WTC11 (cell line): ENCODE measurements around the gene RGS6. TPM values are rescaled to one million over a fixed set of nuclear protein-coding genes. Genes with fewer than 3 reads are reported as not detected.

ENCODE experiments used
- ATAC-seq: fragments of 200-7000 bp; cut with Tn5 transposase; 2 replicates; pipeline ENCODE4 v1.10.0; 2021; ENCODE audit warnings: mild to moderate bottlenecking, moderate library complexity
- CTCF ChIA-PET: fragments of 300-600 bp; sonication (Branson Sonifier 250); formaldehyde crosslinking; loops from one replicate; lab custom pipeline; 2021; ENCODE audit warnings: antibody characterized with exemption; lab: Charles Lee
- POLR2A ChIA-PET: fragments of 350-600 bp; sonication (Branson Sonifier 250); formaldehyde crosslinking; loops from one replicate; lab custom pipeline; 2021; ENCODE audit warnings: antibody characterized with exemption; lab: Charles Lee
- DNase-seq: peaks from one replicate; pipeline ENCODE4 v3.0.0; 2021; ENCODE audit warnings: low spot score
- H3K27ac Mint-ChIP-seq: 2 replicates; pipeline ENCODE4 v1.8.0; 2021; ENCODE audit warnings: mixed read lengths
- H3K27me3 Mint-ChIP-seq: 2 replicates; pipeline ENCODE4 v1.8.0; 2021; ENCODE audit warnings: low read depth, mild to moderate bottlenecking, moderate library complexity, mixed read lengths
- H3K36me3 Mint-ChIP-seq: 2 replicates; pipeline ENCODE4 v1.8.0; 2021; ENCODE audit warnings: mixed read lengths
- H3K4me1 Mint-ChIP-seq: 2 replicates; pipeline ENCODE4 v1.8.0; 2022; ENCODE audit warnings: mixed read lengths
- H3K4me3 Mint-ChIP-seq: 2 replicates; pipeline ENCODE4 v1.8.0; 2021; ENCODE audit warnings: mild to moderate bottlenecking, moderate library complexity, mixed read lengths
- H3K9me3 Mint-ChIP-seq: 2 replicates; pipeline ENCODE4 v1.8.0; 2021; ENCODE audit warnings: mixed read lengths
- CBFB ChIP-seq: sonication (generic); formaldehyde crosslinking; IDR thresholded peaks from 2 replicates; pipeline ENCODE4 v1.8.1; 2022; ENCODE audit warnings: mild to moderate bottlenecking, low read depth, missing genetic modification reagents
- CTCF ChIP-seq: fragments of 200-600 bp; IDR thresholded peaks from 2 replicates; pipeline ENCODE4 v1.8.0; 2022; ENCODE audit warnings: antibody characterized with exemption
- ESRRA ChIP-seq: sonication (generic); formaldehyde crosslinking; IDR thresholded peaks from 2 replicates; pipeline ENCODE4 v1.8.1; 2022; ENCODE audit warnings: mild to moderate bottlenecking, missing genetic modification reagents, borderline replicate concordance
- IRF2 ChIP-seq: sonication (generic); formaldehyde crosslinking; IDR thresholded peaks from 2 replicates; pipeline ENCODE4 v1.8.0; 2022; ENCODE audit warnings: low read depth, missing genetic modification reagents, borderline replicate concordance
- JAZF1 ChIP-seq: fragments of 250-450 bp; sonication (Bioruptor Pico); IDR thresholded peaks from 2 replicates; pipeline ENCODE4 v1.9.0; 2021; ENCODE audit warnings: moderate library complexity, mild to moderate bottlenecking, inconsistent platforms
- MYBL2 ChIP-seq: sonication (generic); formaldehyde crosslinking; IDR thresholded peaks from 2 replicates; pipeline ENCODE4 v1.8.1; 2023; ENCODE audit warnings: mild to moderate bottlenecking, moderate library complexity, missing genetic modification reagents
- NFYB ChIP-seq: sonication (generic); formaldehyde crosslinking; conservative IDR thresholded peaks from 2 replicates; pipeline ENCODE4 v1.8.0; 2022; ENCODE audit warnings: low read depth, missing genetic modification reagents
- NR3C1 ChIP-seq: sonication (generic); formaldehyde crosslinking; conservative IDR thresholded peaks from 2 replicates; pipeline ENCODE4 v1.8.1; 2023; ENCODE audit warnings: low read depth, mild to moderate bottlenecking, missing genetic modification reagents
- OVOL2 ChIP-seq: fragments of 250-450 bp; sonication (Bioruptor Pico); IDR thresholded peaks from 2 replicates; pipeline ENCODE4 v1.9.0; 2021; ENCODE audit warnings: mild to moderate bottlenecking, borderline replicate concordance
- RELA ChIP-seq: sonication (generic); formaldehyde crosslinking; IDR thresholded peaks from 2 replicates; pipeline ENCODE4 v1.8.1; 2022; ENCODE audit warnings: missing genetic modification reagents, mild to moderate bottlenecking, borderline replicate concordance
- ZNF317 ChIP-seq: sonication (generic); formaldehyde crosslinking; IDR thresholded peaks from 2 replicates; pipeline ENCODE4 v1.8.1; 2023; ENCODE audit warnings: low read depth, mild to moderate bottlenecking, moderate library complexity, missing genetic modification reagents, borderline replicate concordance
- ZNF423 ChIP-seq: fragments of 250-450 bp; sonication (Bioruptor Pico); IDR thresholded peaks from 2 replicates; pipeline ENCODE4 v2.1.2; 2022; ENCODE audit warnings: mild to moderate bottlenecking, moderate library complexity
- ZNF671 ChIP-seq: fragments of 250-450 bp; sonication (Bioruptor Pico); IDR thresholded peaks from 2 replicates; pipeline ENCODE4 v1.8.0; 2021; ENCODE audit warnings: mild to moderate bottlenecking
- total RNA-seq: library from RNA; stranded (reverse); gene quantifications from 3 replicates; pipeline ENCODE4 v1.2.3, GENCODE V29; 2021
- TF ChIP-seq, protein P1 (sequence below): sonication (generic); formaldehyde crosslinking; IDR thresholded peaks from 2 replicates; pipeline ENCODE4 v1.8.0; 2022; ENCODE audit warnings: missing genetic modification reagents
- TF ChIP-seq, protein P2 (sequence below): fragments of 250-450 bp; sonication (Bioruptor Pico); IDR thresholded peaks from 2 replicates; pipeline ENCODE4 v1.9.0; 2021; ENCODE audit warnings: mild to moderate bottlenecking, borderline replicate concordance
- TF ChIP-seq, protein P3 (sequence below): fragments of 250-450 bp; sonication (Bioruptor Pico); IDR thresholded peaks from 2 replicates; pipeline ENCODE4 v1.9.0; 2021; ENCODE audit warnings: mild to moderate bottlenecking

The RGS6 gene
- total RNA-seq, 1 experiment from 2014 or later = 1.0 TPM

GRCh38 chr14:72420749-72421474 is 488.7 kb downstream of the RGS6 start:
- Mint-ChIP-seq H3K36me3 (peaks cover 16% of the 10 kb centered on the region), H3K9me3 (peaks cover 15% of the 10 kb centered on the region), H3K27me3 (no peaks in the 10 kb centered on the region; the same call in 1 of the 2 replicates), H3K4me3 (peak overlapping the region; percentile 18; the same call in 1 of the 2 replicates), H3K27ac (0 out of 2 replicates have a peak overlapping the region, but pooled peaks have one; percentile 6), H3K4me1 (peaks cover 14% of the 10 kb centered on the region)
- ATAC-seq = peak; percentile 81
- peak; percentile 94 for DNase-seq
- CTCF ChIA-PET = interaction anchor here (0.6 to 3.1 kb wide), 8 partner anchors 16 to 745 kb away, joined by 3 to 19 read pairs (median 4); partner anchors contain the start of gene RGS6
- POLR2A ChIA-PET = no interaction called here
- no peak for TF ChIP-seq MYBL2 (CRISPR knock-in tag)
- peak; percentile 98 for TF ChIP-seq CTCF
- no peak for TF ChIP-seq ZNF671 (CRISPR knock-in tag)

- H3K36me3 Mint-ChIP-seq = peaks cover 8% of the 10 kb centered on the region
- H3K4me1 Mint-ChIP-seq = peaks cover 14% of the 10 kb centered on the region
- no peak overlapping the region for H3K27ac Mint-ChIP-seq
- ATAC-seq (no peak), DNase-seq (no peak)
- H3K4me3 Mint-ChIP-seq = no peak overlapping the region
- TF ChIP-seq OVOL2 (CRISPR knock-in tag) (no peak), NFYB (CRISPR knock-in tag) (no peak)
- TF ChIP-seq, protein P1, sequence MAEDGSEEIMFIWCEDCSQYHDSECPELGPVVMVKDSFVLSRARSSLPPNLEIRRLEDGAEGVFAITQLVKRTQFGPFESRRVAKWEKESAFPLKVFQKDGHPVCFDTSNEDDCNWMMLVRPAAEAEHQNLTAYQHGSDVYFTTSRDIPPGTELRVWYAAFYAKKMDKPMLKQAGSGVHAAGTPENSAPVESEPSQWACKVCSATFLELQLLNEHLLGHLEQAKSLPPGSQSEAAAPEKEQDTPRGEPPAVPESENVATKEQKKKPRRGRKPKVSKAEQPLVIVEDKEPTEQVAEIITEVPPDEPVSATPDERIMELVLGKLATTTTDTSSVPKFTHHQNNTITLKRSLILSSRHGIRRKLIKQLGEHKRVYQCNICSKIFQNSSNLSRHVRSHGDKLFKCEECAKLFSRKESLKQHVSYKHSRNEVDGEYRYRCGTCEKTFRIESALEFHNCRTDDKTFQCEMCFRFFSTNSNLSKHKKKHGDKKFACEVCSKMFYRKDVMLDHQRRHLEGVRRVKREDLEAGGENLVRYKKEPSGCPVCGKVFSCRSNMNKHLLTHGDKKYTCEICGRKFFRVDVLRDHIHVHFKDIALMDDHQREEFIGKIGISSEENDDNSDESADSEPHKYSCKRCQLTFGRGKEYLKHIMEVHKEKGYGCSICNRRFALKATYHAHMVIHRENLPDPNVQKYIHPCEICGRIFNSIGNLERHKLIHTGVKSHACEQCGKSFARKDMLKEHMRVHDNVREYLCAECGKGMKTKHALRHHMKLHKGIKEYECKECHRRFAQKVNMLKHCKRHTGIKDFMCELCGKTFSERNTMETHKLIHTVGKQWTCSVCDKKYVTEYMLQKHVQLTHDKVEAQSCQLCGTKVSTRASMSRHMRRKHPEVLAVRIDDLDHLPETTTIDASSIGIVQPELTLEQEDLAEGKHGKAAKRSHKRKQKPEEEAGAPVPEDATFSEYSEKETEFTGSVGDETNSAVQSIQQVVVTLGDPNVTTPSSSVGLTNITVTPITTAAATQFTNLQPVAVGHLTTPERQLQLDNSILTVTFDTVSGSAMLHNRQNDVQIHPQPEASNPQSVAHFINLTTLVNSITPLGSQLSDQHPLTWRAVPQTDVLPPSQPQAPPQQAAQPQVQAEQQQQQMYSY (CRISPR knock-in tag) = no peak
- TF ChIP-seq, protein P2, sequence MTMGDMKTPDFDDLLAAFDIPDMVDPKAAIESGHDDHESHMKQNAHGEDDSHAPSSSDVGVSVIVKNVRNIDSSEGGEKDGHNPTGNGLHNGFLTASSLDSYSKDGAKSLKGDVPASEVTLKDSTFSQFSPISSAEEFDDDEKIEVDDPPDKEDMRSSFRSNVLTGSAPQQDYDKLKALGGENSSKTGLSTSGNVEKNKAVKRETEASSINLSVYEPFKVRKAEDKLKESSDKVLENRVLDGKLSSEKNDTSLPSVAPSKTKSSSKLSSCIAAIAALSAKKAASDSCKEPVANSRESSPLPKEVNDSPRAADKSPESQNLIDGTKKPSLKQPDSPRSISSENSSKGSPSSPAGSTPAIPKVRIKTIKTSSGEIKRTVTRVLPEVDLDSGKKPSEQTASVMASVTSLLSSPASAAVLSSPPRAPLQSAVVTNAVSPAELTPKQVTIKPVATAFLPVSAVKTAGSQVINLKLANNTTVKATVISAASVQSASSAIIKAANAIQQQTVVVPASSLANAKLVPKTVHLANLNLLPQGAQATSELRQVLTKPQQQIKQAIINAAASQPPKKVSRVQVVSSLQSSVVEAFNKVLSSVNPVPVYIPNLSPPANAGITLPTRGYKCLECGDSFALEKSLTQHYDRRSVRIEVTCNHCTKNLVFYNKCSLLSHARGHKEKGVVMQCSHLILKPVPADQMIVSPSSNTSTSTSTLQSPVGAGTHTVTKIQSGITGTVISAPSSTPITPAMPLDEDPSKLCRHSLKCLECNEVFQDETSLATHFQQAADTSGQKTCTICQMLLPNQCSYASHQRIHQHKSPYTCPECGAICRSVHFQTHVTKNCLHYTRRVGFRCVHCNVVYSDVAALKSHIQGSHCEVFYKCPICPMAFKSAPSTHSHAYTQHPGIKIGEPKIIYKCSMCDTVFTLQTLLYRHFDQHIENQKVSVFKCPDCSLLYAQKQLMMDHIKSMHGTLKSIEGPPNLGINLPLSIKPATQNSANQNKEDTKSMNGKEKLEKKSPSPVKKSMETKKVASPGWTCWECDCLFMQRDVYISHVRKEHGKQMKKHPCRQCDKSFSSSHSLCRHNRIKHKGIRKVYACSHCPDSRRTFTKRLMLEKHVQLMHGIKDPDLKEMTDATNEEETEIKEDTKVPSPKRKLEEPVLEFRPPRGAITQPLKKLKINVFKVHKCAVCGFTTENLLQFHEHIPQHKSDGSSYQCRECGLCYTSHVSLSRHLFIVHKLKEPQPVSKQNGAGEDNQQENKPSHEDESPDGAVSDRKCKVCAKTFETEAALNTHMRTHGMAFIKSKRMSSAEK (CRISPR knock-in tag) = no peak
- POLR2A ChIA-PET = no interaction called here
- no peaks in the 10 kb centered on the region; the same call in 1 of the 2 replicates for H3K27me3 Mint-ChIP-seq
- H3K9me3 Mint-ChIP-seq = peaks cover 22% of the 10 kb centered on the region
- CTCF ChIA-PET = no interaction called here
These were observed 491.7 kb downstream of the RGS6 start for GRCh38 chr14:72423957-72424356.

- DNase-seq (no peak), ATAC-seq (no peak)
- no peak for TF ChIP-seq ESRRA (CRISPR knock-in tag)
- TF ChIP-seq, protein P3, sequence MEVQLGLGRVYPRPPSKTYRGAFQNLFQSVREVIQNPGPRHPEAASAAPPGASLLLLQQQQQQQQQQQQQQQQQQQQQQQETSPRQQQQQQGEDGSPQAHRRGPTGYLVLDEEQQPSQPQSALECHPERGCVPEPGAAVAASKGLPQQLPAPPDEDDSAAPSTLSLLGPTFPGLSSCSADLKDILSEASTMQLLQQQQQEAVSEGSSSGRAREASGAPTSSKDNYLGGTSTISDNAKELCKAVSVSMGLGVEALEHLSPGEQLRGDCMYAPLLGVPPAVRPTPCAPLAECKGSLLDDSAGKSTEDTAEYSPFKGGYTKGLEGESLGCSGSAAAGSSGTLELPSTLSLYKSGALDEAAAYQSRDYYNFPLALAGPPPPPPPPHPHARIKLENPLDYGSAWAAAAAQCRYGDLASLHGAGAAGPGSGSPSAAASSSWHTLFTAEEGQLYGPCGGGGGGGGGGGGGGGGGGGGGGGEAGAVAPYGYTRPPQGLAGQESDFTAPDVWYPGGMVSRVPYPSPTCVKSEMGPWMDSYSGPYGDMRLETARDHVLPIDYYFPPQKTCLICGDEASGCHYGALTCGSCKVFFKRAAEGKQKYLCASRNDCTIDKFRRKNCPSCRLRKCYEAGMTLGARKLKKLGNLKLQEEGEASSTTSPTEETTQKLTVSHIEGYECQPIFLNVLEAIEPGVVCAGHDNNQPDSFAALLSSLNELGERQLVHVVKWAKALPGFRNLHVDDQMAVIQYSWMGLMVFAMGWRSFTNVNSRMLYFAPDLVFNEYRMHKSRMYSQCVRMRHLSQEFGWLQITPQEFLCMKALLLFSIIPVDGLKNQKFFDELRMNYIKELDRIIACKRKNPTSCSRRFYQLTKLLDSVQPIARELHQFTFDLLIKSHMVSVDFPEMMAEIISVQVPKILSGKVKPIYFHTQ = no peak
- TF ChIP-seq ZNF423 = no peak
- TF ChIP-seq JAZF1 (CRISPR knock-in tag) = no peak
- TF ChIP-seq RELA (CRISPR knock-in tag) = no peak
- no peak for TF ChIP-seq ZNF317
- no peak for TF ChIP-seq CBFB
- no peak for TF ChIP-seq IRF2 (CRISPR knock-in tag)
- TF ChIP-seq NR3C1 (CRISPR knock-in tag) = no peak
- Mint-ChIP-seq H3K27me3 (no peaks in the 10 kb centered on the region; the same call in 1 of the 2 replicates), H3K4me1 (peaks cover 15% of the 10 kb centered on the region), H3K4me3 (no peak overlapping the region), H3K36me3 (no peaks in the 10 kb centered on the region), H3K27ac (no peak overlapping the region), H3K9me3 (peaks cover 25% of the 10 kb centered on the region)
- POLR2A ChIA-PET = no interaction called here
- CTCF ChIA-PET = no interaction called here
These were observed 498.2 kb downstream of the RGS6 start for GRCh38 chr14:72430457-72430856.
